HCT116 (cell line): ENCODE data around the gene ACTR3. TPM values are rescaled to one million over a fixed set of nuclear protein-coding genes. Genes with fewer than 3 reads are reported as not detected.

ENCODE experiments used
- ATAC-seq: fragments of 200-7000 bp; cut with Tn5 transposase; 2 replicates; pipeline ENCODE4 v1.9.1; 2020; ENCODE audit warnings: mild to moderate bottlenecking, moderate library complexity
- BruUV-seq: library from RNA; stranded (reverse); fragments of 400-500 nt; replicated peaks from 2 replicates; lab custom pipeline; 2021; lab: Mats Ljungman, UMichigan
- CTCF ChIA-PET: fragments of 300-600 bp; sonication (Branson Sonifier 250); formaldehyde crosslinking; loops from one replicate; lab custom pipeline; 2021; ENCODE audit warnings: antibody characterized with exemption; lab: Charles Lee
- POLR2A ChIA-PET: fragments of 300-600, 350-600 bp; sonication (Branson Sonifier 250); formaldehyde crosslinking; loops from one replicate; lab custom pipeline; 2021; ENCODE audit warnings: antibody characterized with exemption; lab: Charles Lee
- RAD21 ChIA-PET, 2 experiments: fragments of 300-600 bp; sonication (Branson Sonifier 250); formaldehyde crosslinking; loops; one replicate each; lab custom pipeline; 2023; ENCODE audit warnings: low total read pairs in 2 of 2; ENCODE audit not compliant: uncharacterized antibody in 2 of 2, unreplicated experiment in 2 of 2, low non-redundant PET in 1 of 2; lab: Charles Lee
- DNase-seq: peaks from one replicate; pipeline ENCODE4 v3.0.0-alpha.2; 2010; ENCODE audit warnings: low read depth, low spot score
- H2AFZ ChIP-seq: fragments of 200-600 bp; shearing (Covaris generic), sonication (generic); 2 replicates; pipeline ENCODE4 v1.6.1; 2017; ENCODE audit warnings: low read depth, mixed run types, mixed read lengths, antibody characterized with exemption, low read length; ENCODE audit not compliant: poor library complexity, severe bottlenecking
- H3K27ac ChIP-seq: 2 replicates; pipeline ENCODE4 v1.5.1; 2012; ENCODE audit warnings: low read depth, low read length
- H3K27me3 ChIP-seq: fragments of 200-600 bp; sonication (generic); 2 replicates; pipeline ENCODE4 v1.6.1; 2016; ENCODE audit warnings: mixed run types, low read length, mixed read lengths; ENCODE audit not compliant: insufficient read depth
- H3K36me3 ChIP-seq, 2 experiments: fragments of 200-500 bp in 1 of 2; fragments of 200-600 bp in 1 of 2; sonication (Bioruptor generic) in 1 of 2; sonication (generic) in 1 of 2; 2 replicates each; pipeline versions ENCODE4 v1.5.1 to v1.6.1; 2014 to 2016; ENCODE audit warnings: low read length in 2 of 2, inconsistent platforms in 1 of 2, mixed read lengths in 1 of 2, mixed run types in 1 of 2; ENCODE audit not compliant: insufficient read depth in 2 of 2, control insufficient read depth in 1 of 2
- H3K4me1 ChIP-seq, 2 experiments: fragments of 200-600 bp in 1 of 2; sonication (generic) in 1 of 2; 2 replicates each; pipeline versions ENCODE4 v1.5.1 to v1.6.1; 2012 to 2017; ENCODE audit warnings: low read length in 2 of 2, inconsistent platforms in 1 of 2, mild to moderate bottlenecking in 1 of 2, mixed read lengths in 1 of 2, mixed run types in 1 of 2, moderate library complexity in 1 of 2; ENCODE audit not compliant: insufficient read depth in 2 of 2, control insufficient read depth in 1 of 2
- H3K4me2 ChIP-seq: fragments of 200-600 bp; sonication (generic); 2 replicates; pipeline ENCODE4 v1.6.1; 2017; ENCODE audit warnings: mixed run types, low read length, mixed read lengths
- H3K4me3 ChIP-seq, 2 experiments: fragments of 200-600 bp in 1 of 2; sonication (generic) in 1 of 2; replicated peaks in 1 of 2; 2 replicates each; pipeline ENCODE4 v1.5.1; 2011 to 2016; ENCODE audit warnings: low read length in 2 of 2, control low read depth in 1 of 2, low read depth in 1 of 2, mild to moderate bottlenecking in 1 of 2, mixed read lengths in 1 of 2, mixed run types in 1 of 2
- H3K79me2 ChIP-seq: fragments of 200-600 bp; sonication (generic); 2 replicates; pipeline ENCODE4 v1.6.1; 2017; ENCODE audit warnings: mild to moderate bottlenecking, mixed run types, low read length, moderate library complexity, mixed read lengths; ENCODE audit not compliant: insufficient read depth
- H3K9ac ChIP-seq: fragments of 200-600 bp; sonication (generic); 2 replicates; pipeline ENCODE4 v1.6.1; 2016; ENCODE audit warnings: low read length, mixed read lengths
- H3K9me2 ChIP-seq: fragments of 200-600 bp; sonication (generic), shearing (Covaris generic); 2 replicates; pipeline ENCODE4 v1.6.1; 2017; ENCODE audit warnings: mixed run types, mild to moderate bottlenecking, moderate library complexity; ENCODE audit not compliant: insufficient read depth
- H3K9me3 ChIP-seq, 2 experiments: fragments of 200-500 bp in 1 of 2; fragments of 200-600 bp in 1 of 2; sonication (Bioruptor generic) in 1 of 2; sonication (generic) in 1 of 2; 2 replicates each; pipeline ENCODE4 v1.6.1; 2014 to 2017; ENCODE audit warnings: low read length in 2 of 2, mixed read lengths in 2 of 2, inconsistent platforms in 1 of 2, low read depth in 1 of 2, mild to moderate bottlenecking in 1 of 2, mixed run types in 1 of 2, moderate library complexity in 1 of 2; ENCODE audit not compliant: control insufficient read depth in 1 of 2, insufficient read depth in 1 of 2
- H4K20me1 ChIP-seq: fragments of 200-600 bp; sonication (generic), shearing (Covaris generic); 2 replicates; pipeline ENCODE4 v1.6.1; 2017; ENCODE audit warnings: mixed run types, mild to moderate bottlenecking, moderate library complexity; ENCODE audit not compliant: insufficient read depth
- CBX3 ChIP-seq: IDR thresholded peaks from 2 replicates; pipeline ENCODE4 v1.6.1; 2012; ENCODE audit warnings: low read depth
- CEBPB ChIP-seq: IDR thresholded peaks from 2 replicates; pipeline ENCODE4 v1.6.1; 2012; ENCODE audit warnings: low read depth
- CTCF ChIP-seq, 3 experiments: fragments of 200-600 bp in 1 of 3; sonication (generic) in 1 of 3; IDR thresholded peaks in 2 of 3; conservative IDR thresholded peaks in 1 of 3; 2 replicates each; pipeline ENCODE4 v1.5.1; 2012 to 2017; ENCODE audit warnings: low read depth in 2 of 3, low read length in 2 of 3, antibody characterized with exemption in 1 of 3, borderline replicate concordance in 1 of 3, control low read depth in 1 of 3, mild to moderate bottlenecking in 1 of 3, mixed read lengths in 1 of 3, mixed run types in 1 of 3, moderate library complexity in 1 of 3; ENCODE audit not compliant: insufficient read depth in 1 of 3
- EGR1 ChIP-seq: IDR thresholded peaks from 2 replicates; pipeline ENCODE4 v1.6.1; 2012; ENCODE audit warnings: low read depth
- EZH2 ChIP-seq: fragments of 200-600 bp; sonication (generic); IDR thresholded peaks from 2 replicates; pipeline ENCODE4 v1.6.1; 2017; ENCODE audit warnings: antibody characterized with exemption, mixed run types
- MAX ChIP-seq: IDR thresholded peaks from 2 replicates; pipeline ENCODE4 v1.6.1; 2012
- POLR2A ChIP-seq: IDR thresholded peaks from 2 replicates; pipeline ENCODE4 v1.7.0; 2011; ENCODE audit warnings: borderline replicate concordance; ENCODE audit not compliant: insufficient read depth, insufficient read length; ENCODE audit errors: extremely low read depth
- RAD21 ChIP-seq: IDR thresholded peaks from 2 replicates; pipeline ENCODE4 v1.6.1; 2012; ENCODE audit warnings: low read depth, mild to moderate bottlenecking
- SP1 ChIP-seq: IDR thresholded peaks from 2 replicates; pipeline ENCODE4 v1.6.1; 2012; ENCODE audit warnings: low read depth
- SRF ChIP-seq: IDR thresholded peaks from 2 replicates; pipeline ENCODE4 v1.6.1; 2012; ENCODE audit warnings: low read depth
- TCF7L2 ChIP-seq: IDR thresholded peaks from 2 replicates; pipeline ENCODE4 v1.7.0; 2011; ENCODE audit warnings: borderline replicate concordance, inconsistent platforms; ENCODE audit not compliant: insufficient read depth, insufficient read length; ENCODE audit errors: extremely low read depth
- YY1 ChIP-seq: IDR thresholded peaks from 2 replicates; pipeline ENCODE4 v1.6.1; 2011; ENCODE audit warnings: low read length, low read depth, moderate library complexity, mild to moderate bottlenecking; ENCODE audit not compliant: insufficient replicate concordance; ENCODE audit errors: extremely low read depth
- ZNF274 ChIP-seq: fragments of 200-500 bp; sonication (Bioruptor generic); IDR thresholded peaks from 2 replicates; pipeline ENCODE4 v1.6.1; 2014; ENCODE audit warnings: mild to moderate bottlenecking, low read depth, low read length, inconsistent platforms
- intact Hi-C: fragments of 100-400 bp; cut with micrococcal nuclease; formaldehyde crosslinking; loops from 2 replicates; pipeline ENCODE4 v1.10.0; 2022
- total RNA-seq: library from RNA; stranded (reverse); gene quantifications from one replicate; pipeline ENCODE4 v1.2.1, GENCODE V29; 2021; ENCODE audit not compliant: unreplicated experiment

The ACTR3 gene
- total RNA-seq, 1 experiment from 2014 or later, result 232 TPM

GRCh38 chr2:113918229-113918628 lies 28.3 kb downstream of the ACTR3 start:
- Histone ChIP-seq H3K27ac (no peak overlapping the region), H3K4me1 (no peaks in the 10 kb centered on the region), H4K20me1 (no peaks in the 10 kb centered on the region), H3K9ac (no peak overlapping the region), H3K9me3 (no peaks in the 10 kb centered on the region), H3K79me2 (peaks cover 80% of the 10 kb centered on the region), H3K4me3 (no peak overlapping the region), H3K27me3 (no peaks in the 10 kb centered on the region), H3K9me2 (no peaks in the 10 kb centered on the region), H3K36me3 (peaks cover 5 to 18% of the 10 kb centered on the region in 2 experiments), H3K4me2 (no peak overlapping the region), H2AFZ (no peak overlapping the region)
- ChIA-PET RAD21 (no interaction called here), POLR2A (no interaction called here), CTCF (no interaction called here)
- intact Hi-C loops, result no loop called here
- DNase-seq, result no peak
- TF ChIP-seq POLR2A (no peak), ZNF274 (no peak), SP1 (no peak), CTCF (IDR thresholded peaks at IDR 0.05 in 2 of 3, conservative IDR thresholded peaks at IDR 0.05 in 1 of 3; ENCODE audit: borderline replicate concordance in 1 of 3, insufficient read depth in 1 of 3, low read depth in 2 of 3, low read length in 2 of 3) (no peak), YY1 (no peak), SRF (no peak), RAD21 (no peak), TCF7L2 (no peak), MAX (no peak), CEBPB (no peak), EZH2 (no peak), EGR1 (no peak), CBX3 (no peak)
- BruUV-seq, result no TSS peak
- ATAC-seq, result no peak
